Activated CD4-positive, alpha-beta T cell treated with anti-CD3 and anti-CD28 coated beads, Interleukin-2, amount 10 ng/mL, durations not matched to agents 24 days and 14 days (primary cell): ENCODE results near the gene NADK2. TPM values are rescaled to one million over a fixed set of nuclear protein-coding genes. Genes with fewer than 3 reads are reported as not detected.

Experiments
- DNase-seq: peaks from one replicate; pipeline ENCODE4 v3.0.0; 2022
- H3K27ac Mint-ChIP-seq: one replicate; pipeline ENCODE4 v1.8.0; 2022; ENCODE audit warnings: mild to moderate bottlenecking, mixed read lengths
- H3K27me3 Mint-ChIP-seq: one replicate; pipeline ENCODE4 v1.8.0; 2022; ENCODE audit warnings: mixed read lengths
- H3K36me3 Mint-ChIP-seq: one replicate; pipeline ENCODE4 v1.8.0; 2022; ENCODE audit warnings: low read depth, mild to moderate bottlenecking, mixed read lengths
- H3K4me1 Mint-ChIP-seq: one replicate; pipeline ENCODE4 v1.8.0; 2021; ENCODE audit warnings: mixed read lengths
- H3K4me3 Mint-ChIP-seq: one replicate; pipeline ENCODE4 v1.8.0; 2022; ENCODE audit warnings: mild to moderate bottlenecking, moderate library complexity, mixed read lengths
- H3K9me3 Mint-ChIP-seq: one replicate; pipeline ENCODE4 v1.8.0; 2021; ENCODE audit warnings: mixed read lengths
- intact Hi-C: fragments of 100-400 bp; cut with micrococcal nuclease; formaldehyde crosslinking; loops from one replicate; pipeline ENCODE4 v1.15.1; 2023
- total RNA-seq: library from RNA; stranded (reverse); gene quantifications from 2 replicates; pipeline ENCODE4 v1.2.3, GENCODE V29; 2022

The NADK2 gene
- total RNA-seq, 1 donor from 2014 or later = 25.8 TPM

DNA sequence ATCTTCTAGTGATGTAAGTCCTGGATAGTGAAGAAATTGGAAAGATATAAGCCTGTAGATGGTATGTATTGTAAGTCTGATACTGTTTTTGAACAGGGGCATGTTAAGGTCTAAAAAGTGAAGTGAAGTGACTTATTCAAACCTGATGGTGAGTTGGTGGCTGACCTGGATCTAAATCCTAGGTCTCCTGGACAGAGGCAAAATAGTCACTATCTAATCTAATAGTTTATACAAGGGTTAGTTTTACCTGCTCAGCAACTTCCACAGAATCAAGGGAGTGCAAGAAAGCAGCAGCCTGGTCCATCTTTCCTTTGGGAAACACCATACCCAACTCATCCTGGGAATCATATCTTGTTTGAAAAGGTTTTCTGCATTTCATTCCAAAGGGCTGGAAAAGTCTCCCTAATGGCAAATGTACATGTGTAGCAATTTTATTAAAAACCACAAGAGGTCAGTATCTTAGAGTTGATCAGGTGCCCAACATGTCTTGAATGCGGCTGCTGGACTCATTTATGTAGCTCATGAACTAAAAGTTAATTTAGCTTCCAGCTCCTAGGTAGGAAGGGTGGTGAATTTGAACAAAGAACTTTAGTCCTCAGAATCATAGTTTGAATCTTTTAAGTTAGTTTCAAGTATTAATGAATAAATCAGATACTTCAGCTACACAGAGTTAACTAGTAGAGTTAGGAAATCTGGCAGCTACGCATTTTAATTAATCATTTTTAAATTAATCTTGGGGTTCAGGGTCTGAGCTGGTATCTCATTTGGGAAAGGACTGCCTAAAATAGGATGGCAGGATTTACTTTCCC is 63.8 kb downstream of the NADK2 start:
- H3K9me3 Mint-ChIP-seq = no peaks in the 10 kb centered on the region
- no peak overlapping the region for H3K4me3 Mint-ChIP-seq
- H3K27me3 Mint-ChIP-seq = no peaks in the 10 kb centered on the region
- no peak for DNase-seq
- H3K27ac Mint-ChIP-seq = no peak overlapping the region
- H3K4me1 Mint-ChIP-seq = peaks cover 7% of the 10 kb centered on the region
- peaks cover 68% of the 10 kb centered on the region for H3K36me3 Mint-ChIP-seq
- intact Hi-C loops = no loop called here

DNA sequence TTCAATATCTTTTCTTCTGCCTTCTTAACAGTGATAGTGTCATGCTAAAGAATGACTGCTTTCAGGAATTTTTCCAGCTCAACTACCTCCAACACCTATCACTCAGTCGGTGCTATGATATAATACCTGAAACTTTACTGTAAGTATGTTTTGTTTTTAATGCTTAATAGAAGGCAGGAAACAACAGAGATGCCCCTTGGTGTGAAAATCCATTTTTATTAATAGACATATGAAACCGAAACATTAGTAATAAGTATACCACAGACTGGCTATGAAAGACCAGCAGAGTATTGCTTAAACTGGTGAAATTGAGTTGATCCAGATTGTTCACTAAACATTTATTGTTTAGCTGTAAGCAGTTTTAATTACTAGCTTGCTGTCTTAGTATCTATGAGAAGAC is 64.6 kb downstream of the NADK2 start:
- no peak overlapping the region for H3K4me3 Mint-ChIP-seq
- intact Hi-C loops = no loop called here
- peaks cover 7% of the 10 kb centered on the region for H3K4me1 Mint-ChIP-seq
- no peaks in the 10 kb centered on the region for H3K27me3 Mint-ChIP-seq
- DNase-seq = no peak
- no peaks in the 10 kb centered on the region for H3K9me3 Mint-ChIP-seq
- peaks cover 67% of the 10 kb centered on the region for H3K36me3 Mint-ChIP-seq
- H3K27ac Mint-ChIP-seq = no peak overlapping the region

DNA sequence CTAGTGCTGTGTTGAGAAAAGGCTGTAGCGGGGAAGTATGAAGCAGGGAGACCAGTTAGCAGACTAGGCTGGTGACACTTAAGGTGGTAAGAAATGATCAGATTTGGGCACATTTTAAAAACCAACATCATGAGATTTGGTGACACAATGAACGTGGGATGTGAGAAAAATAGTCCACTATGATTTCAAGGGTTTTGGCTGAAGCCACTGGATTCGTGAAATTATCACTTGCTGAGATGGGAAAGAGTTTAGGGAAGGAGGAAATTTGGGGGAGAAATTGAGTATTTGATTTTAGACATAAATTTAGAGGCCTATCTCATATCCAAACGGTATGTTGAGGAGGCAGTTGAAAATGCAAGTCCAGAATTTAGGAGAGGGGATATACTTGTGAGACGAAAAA is 66.7 kb downstream of the NADK2 start:
- no peak for DNase-seq
- Mint-ChIP-seq H3K27me3 (no peaks in the 10 kb centered on the region), H3K36me3 (peaks cover 70% of the 10 kb centered on the region), H3K4me3 (no peak overlapping the region), H3K4me1 (peaks cover 7% of the 10 kb centered on the region), H3K9me3 (no peaks in the 10 kb centered on the region), H3K27ac (no peak overlapping the region)
- intact Hi-C loops = no loop called here

DNA sequence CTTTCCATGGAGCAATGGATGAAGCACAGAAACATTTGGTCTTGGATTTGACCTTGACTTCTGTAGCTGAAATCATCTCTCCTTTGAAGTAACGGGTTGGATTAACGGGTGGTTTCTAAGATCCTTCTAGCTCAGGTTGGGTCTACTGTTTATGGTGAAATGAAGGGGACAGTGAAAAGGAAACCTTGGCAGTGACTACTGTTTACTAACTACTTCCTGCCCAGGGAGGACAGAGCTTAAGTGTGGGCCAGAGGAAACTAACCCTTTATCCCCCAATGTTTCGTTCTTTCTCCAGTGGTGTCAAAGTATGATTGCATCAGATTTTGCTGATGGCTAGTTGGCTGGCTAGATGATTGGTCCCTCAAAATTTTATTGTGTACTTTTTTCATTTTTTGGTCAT is 67.6 kb downstream of the NADK2 start:
- peak; percentile 49 for DNase-seq
- intact Hi-C loops = no loop called here
- Mint-ChIP-seq H3K36me3 (peaks cover 64% of the 10 kb centered on the region), H3K27ac (no peak overlapping the region), H3K27me3 (no peaks in the 10 kb centered on the region), H3K4me3 (no peak overlapping the region), H3K9me3 (no peaks in the 10 kb centered on the region), H3K4me1 (peaks cover 9% of the 10 kb centered on the region)

DNA sequence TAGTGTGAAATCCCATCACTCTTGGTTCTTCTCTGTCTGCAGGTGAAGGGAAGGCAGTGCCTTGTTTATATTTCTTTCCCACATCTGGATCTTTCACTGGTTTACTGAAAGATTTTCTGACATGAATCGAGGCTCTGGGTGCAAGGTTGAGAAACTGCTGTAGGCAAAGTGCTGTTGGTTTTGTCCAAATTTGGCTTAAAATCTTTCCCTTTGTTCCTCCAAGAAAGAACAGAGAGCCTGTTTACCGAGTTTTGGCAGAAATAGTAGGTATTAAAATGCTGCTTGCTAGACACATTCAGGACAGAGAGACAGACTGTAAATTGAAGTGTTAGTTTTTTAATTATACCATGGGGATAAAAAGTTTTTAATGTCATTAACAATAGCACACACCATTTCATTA is 68.3 kb downstream of the NADK2 start:
- DNase-seq = peak; percentile 14
- intact Hi-C loops = no loop called here
- Mint-ChIP-seq H3K27ac (no peak overlapping the region), H3K4me3 (no peak overlapping the region), H3K4me1 (peaks cover 12% of the 10 kb centered on the region), H3K36me3 (peaks cover 65% of the 10 kb centered on the region), H3K9me3 (no peaks in the 10 kb centered on the region), H3K27me3 (no peaks in the 10 kb centered on the region)

DNA sequence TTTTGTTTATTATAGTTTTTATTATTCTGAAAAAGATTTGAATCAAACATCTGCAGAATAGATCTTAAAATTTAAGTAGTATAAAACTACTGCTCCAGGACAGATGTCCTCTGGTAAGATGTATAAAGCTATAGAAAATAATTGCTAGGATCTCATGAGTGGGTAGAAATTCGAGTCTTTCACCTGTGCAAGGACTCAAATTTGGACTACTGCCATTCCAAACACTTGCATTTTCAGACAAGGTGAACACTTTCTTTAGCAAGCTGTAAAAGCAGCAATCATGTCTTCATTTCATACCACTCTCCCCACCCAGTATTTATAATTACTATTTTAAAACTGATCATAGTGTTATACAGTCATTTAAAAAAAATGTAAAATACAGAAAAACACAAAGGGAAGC is 69.1 kb downstream of the NADK2 start:
- Mint-ChIP-seq H3K9me3 (no peaks in the 10 kb centered on the region), H3K4me1 (peaks cover 18% of the 10 kb centered on the region), H3K27ac (no peak overlapping the region), H3K27me3 (no peaks in the 10 kb centered on the region), H3K4me3 (no peak overlapping the region), H3K36me3 (peaks cover 69% of the 10 kb centered on the region)
- no peak for DNase-seq
- intact Hi-C loops = no loop called here

DNA sequence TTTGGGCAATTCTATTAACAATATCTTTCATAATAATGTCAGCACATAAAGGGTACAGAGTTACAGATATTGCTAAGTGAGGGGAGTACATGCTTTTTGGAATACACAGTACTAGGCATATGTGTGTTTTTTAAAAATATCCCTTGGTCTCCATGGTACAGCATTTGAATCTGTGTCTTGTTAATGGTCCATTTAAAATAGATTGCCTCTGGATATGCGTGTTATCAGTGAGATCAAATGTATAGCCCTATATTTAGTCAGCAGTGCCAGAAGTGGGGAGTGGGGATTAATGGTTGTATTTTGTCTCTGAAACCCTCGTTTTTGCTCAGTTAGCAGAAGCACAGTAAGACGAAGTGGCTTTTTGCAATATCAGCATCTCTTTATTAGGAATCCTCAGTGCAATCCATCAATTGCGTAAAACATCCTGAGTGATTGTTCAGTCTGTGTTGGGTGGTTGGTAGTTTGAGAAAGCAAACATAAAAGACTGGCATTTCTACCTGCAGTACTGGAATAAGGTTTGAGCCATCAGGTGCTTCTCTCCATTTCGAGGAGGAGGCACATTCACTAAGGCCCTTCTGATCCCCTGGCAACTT is 70.8 kb downstream of the NADK2 start:
- H3K4me1 Mint-ChIP-seq = peaks cover 18% of the 10 kb centered on the region
- no peaks in the 10 kb centered on the region for H3K9me3 Mint-ChIP-seq
- H3K27ac Mint-ChIP-seq = no peak overlapping the region
- DNase-seq = no peak
- H3K36me3 Mint-ChIP-seq = peaks cover 69% of the 10 kb centered on the region
- no peaks in the 10 kb centered on the region for H3K27me3 Mint-ChIP-seq
- H3K4me3 Mint-ChIP-seq = no peak overlapping the region
- intact Hi-C loops = no loop called here

DNA sequence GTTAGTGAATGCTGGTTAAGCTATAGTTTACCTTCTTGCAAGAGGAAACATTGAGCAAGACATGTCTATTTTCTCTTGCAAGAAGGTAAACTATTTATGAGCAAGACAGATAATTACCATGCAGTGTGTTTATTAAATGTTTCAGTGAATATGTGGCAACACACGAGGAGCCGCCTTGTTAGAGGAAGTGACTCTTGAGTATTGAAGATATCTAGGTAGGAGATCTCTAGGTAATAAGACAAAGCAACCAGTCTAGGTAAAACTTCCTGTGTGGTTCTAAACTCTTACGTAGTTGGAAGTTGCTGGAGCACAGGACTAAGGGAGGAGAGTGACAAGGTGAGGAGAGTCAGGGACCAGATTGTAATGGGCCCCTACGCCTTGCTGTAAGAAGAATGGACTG is 73.0 kb downstream of the NADK2 start:
- Mint-ChIP-seq H3K27me3 (no peaks in the 10 kb centered on the region), H3K36me3 (peaks cover 60% of the 10 kb centered on the region)
- intact Hi-C loops = no loop called here

DNA sequence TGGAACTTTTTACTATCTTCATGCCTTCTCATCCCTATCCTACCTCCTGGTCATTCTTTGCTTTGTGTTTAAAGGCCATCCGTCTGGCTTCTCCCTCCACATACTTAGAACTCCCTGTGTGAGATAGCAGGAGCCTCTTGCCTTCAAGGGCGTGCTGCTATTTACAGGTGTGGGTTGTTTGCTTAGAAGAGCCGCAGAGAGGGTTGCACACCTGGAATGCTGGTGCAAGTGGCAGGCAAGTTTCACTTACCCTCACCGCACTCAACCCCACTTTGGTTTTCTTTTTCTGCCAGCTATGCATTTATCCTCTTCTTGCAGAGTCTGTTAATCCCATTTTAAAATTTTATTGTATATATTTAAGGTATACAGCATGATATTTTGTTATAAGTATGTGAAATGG is 77.3 kb downstream of the NADK2 start:
- no peak overlapping the region for H3K27ac Mint-ChIP-seq
- H3K27me3 Mint-ChIP-seq = no peaks in the 10 kb centered on the region
- intact Hi-C loops = no loop called here
- H3K9me3 Mint-ChIP-seq = no peaks in the 10 kb centered on the region
- no peak overlapping the region for H3K4me3 Mint-ChIP-seq
- peaks cover 61% of the 10 kb centered on the region for H3K36me3 Mint-ChIP-seq
- peaks cover 28% of the 10 kb centered on the region for H3K4me1 Mint-ChIP-seq
- DNase-seq = no peak

More for the DNA sequence above, 73.0 kb downstream of the NADK2 start:
- DNase-seq = no peak
- H3K4me3 Mint-ChIP-seq = no peak overlapping the region
- H3K9me3 Mint-ChIP-seq = no peaks in the 10 kb centered on the region
- peaks cover 16% of the 10 kb centered on the region for H3K4me1 Mint-ChIP-seq
- H3K27ac Mint-ChIP-seq = no peak overlapping the region

DNA sequence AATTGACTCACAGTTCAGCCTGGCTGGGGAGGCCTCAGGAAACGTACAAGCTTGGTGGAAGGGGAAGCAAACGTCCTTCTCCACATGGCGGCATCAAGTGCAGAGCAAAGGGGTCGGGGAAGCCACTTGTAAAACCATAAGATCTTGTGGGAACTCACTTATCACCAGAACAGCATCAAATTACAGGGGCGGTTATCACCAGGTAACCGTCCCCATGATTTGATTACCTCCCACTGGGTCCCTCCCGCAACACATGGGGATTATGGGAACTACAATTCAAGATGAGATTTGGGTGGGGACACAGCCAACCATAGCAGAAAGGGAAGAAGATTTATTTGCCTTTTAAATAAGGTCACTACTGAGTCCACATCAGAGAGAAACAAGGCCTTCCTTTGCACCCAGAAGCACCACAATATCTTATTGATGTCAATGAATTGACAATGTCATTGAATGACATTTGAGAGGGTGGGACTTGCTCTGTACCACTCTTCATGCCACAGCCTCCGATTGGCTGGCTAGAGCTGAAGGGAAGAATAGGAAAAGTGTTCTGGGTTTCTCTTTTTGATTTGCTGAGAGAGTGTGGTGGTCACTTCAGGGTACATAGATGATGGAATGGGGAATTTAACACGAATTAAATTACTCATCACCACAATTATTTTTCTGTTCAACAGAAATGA is 78.8 kb downstream of the NADK2 start:
- no peaks in the 10 kb centered on the region for H3K27me3 Mint-ChIP-seq
- intact Hi-C loops = no loop called here
- H3K27ac Mint-ChIP-seq = no peak overlapping the region
- no peak overlapping the region for H3K4me3 Mint-ChIP-seq
- peaks cover 62% of the 10 kb centered on the region for H3K36me3 Mint-ChIP-seq
- DNase-seq = no peak
- H3K9me3 Mint-ChIP-seq = no peaks in the 10 kb centered on the region
- peaks cover 25% of the 10 kb centered on the region for H3K4me1 Mint-ChIP-seq

DNA sequence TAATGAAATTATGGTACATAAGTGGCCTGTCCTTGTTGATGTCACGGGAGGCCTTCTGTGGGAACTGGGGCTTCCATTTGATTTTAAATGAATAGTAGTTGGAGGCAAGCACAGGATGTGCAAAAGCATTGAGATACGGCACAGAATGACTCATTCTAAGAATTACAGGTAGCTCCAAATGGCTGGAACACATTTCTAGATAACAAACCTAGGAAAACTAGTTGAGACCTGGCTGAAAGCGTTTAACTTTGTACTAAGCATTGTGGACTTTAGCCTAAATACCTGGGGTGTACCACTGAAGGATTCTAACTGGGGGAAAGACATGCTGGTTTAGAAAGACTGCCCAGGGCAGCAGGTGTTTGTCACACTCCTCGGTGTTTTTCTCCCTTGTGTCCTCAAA is 80.4 kb downstream of the NADK2 start:
- H3K4me3 Mint-ChIP-seq = no peak overlapping the region
- intact Hi-C loops = no loop called here
- H3K9me3 Mint-ChIP-seq = no peaks in the 10 kb centered on the region
- DNase-seq = peak; percentile 53
- H3K4me1 Mint-ChIP-seq = peaks cover 26% of the 10 kb centered on the region
- no peak overlapping the region for H3K27ac Mint-ChIP-seq
- no peaks in the 10 kb centered on the region for H3K27me3 Mint-ChIP-seq
- H3K36me3 Mint-ChIP-seq = peaks cover 64% of the 10 kb centered on the region

DNA sequence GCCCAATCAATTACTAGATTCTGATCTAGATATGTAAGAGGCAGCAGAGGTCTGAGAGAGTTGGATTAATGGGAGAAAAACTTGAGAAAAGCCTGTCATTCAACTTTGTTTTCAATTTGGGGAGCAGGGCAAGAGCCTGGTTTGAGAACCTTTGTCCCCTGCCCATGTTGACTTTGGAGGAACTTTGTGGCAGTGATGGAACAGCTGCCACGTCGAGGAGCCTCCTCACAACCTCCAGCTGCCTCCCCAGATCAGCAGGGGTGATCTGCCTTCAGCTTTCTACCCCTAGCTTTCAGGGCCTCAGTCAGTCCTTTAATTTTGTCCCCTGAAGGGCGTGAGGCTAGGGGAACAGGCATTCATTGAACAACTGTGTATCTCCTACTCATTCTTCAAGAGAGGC is 81.1 kb downstream of the NADK2 start:
- Mint-ChIP-seq H3K27ac (no peak overlapping the region), H3K27me3 (no peaks in the 10 kb centered on the region)

DNA sequence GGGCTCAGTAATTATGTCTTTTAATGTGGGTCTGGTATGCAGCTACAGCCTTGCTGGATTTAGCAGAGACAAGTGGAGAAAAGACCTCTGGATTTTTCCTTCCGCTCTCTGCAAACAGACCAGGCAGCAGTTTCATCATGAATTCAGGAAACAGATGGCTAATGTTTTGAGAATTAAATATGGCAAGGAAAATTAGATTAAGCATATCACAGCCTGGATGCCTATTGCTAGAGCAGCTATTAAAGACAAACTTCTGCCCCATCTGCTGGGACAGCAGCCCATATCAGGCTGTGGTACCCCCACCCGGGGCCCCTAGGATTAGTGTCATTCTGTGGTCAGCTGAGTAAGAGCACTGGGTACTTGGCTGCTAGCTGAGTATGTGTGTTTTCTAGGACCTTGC is 83.6 kb downstream of the NADK2 start:
- H3K9me3 Mint-ChIP-seq = no peaks in the 10 kb centered on the region

More for the DNA sequence above, 81.1 kb downstream of the NADK2 start:
- Mint-ChIP-seq H3K4me1 (peaks cover 26% of the 10 kb centered on the region), H3K9me3 (no peaks in the 10 kb centered on the region), H3K36me3 (peaks cover 66% of the 10 kb centered on the region), H3K4me3 (no peak overlapping the region)
- DNase-seq = no peak
- intact Hi-C loops = no loop called here

DNA sequence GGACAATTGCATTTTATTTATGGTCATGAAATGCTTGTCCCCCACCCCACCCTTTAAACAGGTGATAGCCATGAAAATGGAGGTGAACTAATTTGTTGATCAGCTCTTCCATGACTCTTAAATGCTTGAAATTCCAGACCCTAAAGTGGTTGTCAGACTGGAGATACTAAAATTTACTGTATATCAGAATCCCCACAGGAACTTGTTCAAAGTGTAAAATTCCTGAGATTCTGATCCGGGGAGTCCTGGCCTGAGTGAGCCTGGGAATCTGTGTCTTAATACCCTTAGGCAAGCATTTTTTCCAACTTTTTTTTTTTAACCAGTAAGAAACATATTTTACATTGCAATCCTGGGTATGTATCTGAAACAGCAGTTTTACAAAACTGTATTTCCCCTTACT is 85.1 kb downstream of the NADK2 start:
- H3K9me3 Mint-ChIP-seq = no peaks in the 10 kb centered on the region
- H3K4me1 Mint-ChIP-seq = peaks cover 37% of the 10 kb centered on the region
- intact Hi-C loops = no loop called here

More for the DNA sequence above, 83.6 kb downstream of the NADK2 start:
- intact Hi-C loops = no loop called here
- Mint-ChIP-seq H3K4me3 (no peak overlapping the region), H3K27me3 (no peaks in the 10 kb centered on the region), H3K36me3 (peaks cover 69% of the 10 kb centered on the region), H3K27ac (peak overlapping the region; percentile 1), H3K4me1 (peaks cover 38% of the 10 kb centered on the region)
- no peak for DNase-seq

More for the DNA sequence above, 85.1 kb downstream of the NADK2 start:
- no peak overlapping the region for H3K4me3 Mint-ChIP-seq
- DNase-seq = no peak
- H3K27me3 Mint-ChIP-seq = no peaks in the 10 kb centered on the region
- peaks cover 63% of the 10 kb centered on the region for H3K36me3 Mint-ChIP-seq
- H3K27ac Mint-ChIP-seq = no peak overlapping the region
